K562 (cell line): ENCODE results near the gene BCL2L1. TPM values are rescaled to one million over a fixed set of nuclear protein-coding genes. Genes with fewer than 3 reads are reported as not detected.

ENCODE experiments used
- ATAC-seq: fragments of 200-7000 bp; cut with Tn5 transposase; 3 replicates; pipeline ENCODE4 v1.9.1; 2020; ENCODE audit warnings: moderate library complexity
- BruUV-seq: library from RNA; stranded (reverse); fragments of 400-500 nt; replicated peaks from 2 replicates; lab custom pipeline; 2021; lab: Mats Ljungman, UMichigan
- CTCF ChIA-PET: fragments of 300-600 bp; formaldehyde crosslinking; extraction: SDS; loops from one replicate; lab custom pipeline; 2021; ENCODE audit warnings: low intra/inter-chr PET ratio; lab: Yijun Ruan, JAX
- POLR2A ChIA-PET: fragments of 300-600, 350-650 bp; sonication (Branson Sonifier 250); formaldehyde crosslinking; extraction: SDS; loops from one replicate; lab custom pipeline; 2021; ENCODE audit warnings: antibody characterized with exemption, inconsistent platforms; lab: Yijun Ruan, JAX
- DNase-seq, 4 experiments: peaks; one replicate each; pipeline versions ENCODE4 v3.0.0 to v3.0.0-alpha.2; 2011 to 2018; ENCODE audit warnings: low spot score in 3 of 4, mixed read lengths in 3 of 4; ENCODE audit errors: extremely low read depth in 1 of 4
- FAIRE-seq: peaks from 2 replicates; lab custom pipeline; 2011; peaks lifted over from hg19 to GRCh38; lab: Jason Lieb, UNC
- H2AFZ ChIP-seq: 2 replicates; pipeline ENCODE4 v1.6.0; 2011; ENCODE audit warnings: low read depth, low read length, control low read depth, inconsistent platforms
- H3K27ac ChIP-seq: fragments of 200-600 bp; 3 replicates; pipeline ENCODE4 v1.8.0; 2011; ENCODE audit warnings: low read depth, mild to moderate bottlenecking, control low read depth, inconsistent platforms, low read length, moderate library complexity, mixed read lengths; ENCODE audit errors: extremely low read depth
- H3K27me3 ChIP-seq, 2 experiments: fragments of 300-600 bp in 1 of 2; 2 replicates in 1 of 2; 3 replicates in 1 of 2; pipeline versions ENCODE4 v1.6.0 to v1.8.0; 2011; ENCODE audit warnings: inconsistent platforms in 2 of 2, low read length in 2 of 2, mild to moderate bottlenecking in 1 of 2, mixed read lengths in 1 of 2, moderate library complexity in 1 of 2; ENCODE audit not compliant: control insufficient read depth in 2 of 2, insufficient read depth in 2 of 2
- H3K36me3 ChIP-seq: fragments of 300-600 bp; 3 replicates; pipeline ENCODE4 v1.8.0; 2011; ENCODE audit warnings: mild to moderate bottlenecking, low read length, inconsistent platforms; ENCODE audit not compliant: control insufficient read depth, insufficient read depth
- H3K4me1 ChIP-seq, 2 experiments: fragments of 200-600 bp in 1 of 2; replicated peaks in 1 of 2; 2 replicates in 1 of 2; 3 replicates in 1 of 2; pipeline versions ENCODE4 v1.5.1 to v1.8.0; 2011; ENCODE audit warnings: inconsistent platforms in 2 of 2, low read length in 2 of 2, mild to moderate bottlenecking in 1 of 2, mixed read lengths in 1 of 2, moderate library complexity in 1 of 2; ENCODE audit not compliant: control insufficient read depth in 2 of 2, insufficient read depth in 2 of 2
- H3K4me2 ChIP-seq: 2 replicates; pipeline ENCODE4 v1.6.1; 2011; ENCODE audit warnings: low read length, control low read depth, inconsistent platforms, mixed read lengths; ENCODE audit not compliant: insufficient read depth
- H3K4me3 ChIP-seq: fragments of 200-600 bp; sonication (generic), shearing (Covaris generic); 2 replicates; pipeline ENCODE4 v1.5.1; 2016; ENCODE audit warnings: control low read depth, inconsistent platforms
- H3K79me2 ChIP-seq: fragments of 200-600 bp; 3 replicates; pipeline ENCODE4 v1.8.0; 2011; ENCODE audit warnings: low read length, inconsistent platforms; ENCODE audit not compliant: control insufficient read depth, insufficient read depth
- H3K9ac ChIP-seq, 2 experiments: 2 replicates each; pipeline versions ENCODE4 v1.6.0 to v1.6.1; 2011; ENCODE audit warnings: low read depth in 2 of 2, low read length in 2 of 2, control low read depth in 1 of 2, inconsistent platforms in 1 of 2, mild to moderate bottlenecking in 1 of 2, mixed read lengths in 1 of 2; ENCODE audit not compliant: insufficient read depth in 1 of 2
- H3K9me1 ChIP-seq: one replicate; pipeline ENCODE4 v1.6.0; 2011; ENCODE audit warnings: inconsistent platforms, mild to moderate bottlenecking, low read length, moderate library complexity; ENCODE audit not compliant: control insufficient read depth, insufficient read depth
- H3K9me3 ChIP-seq: replicated peaks from 2 replicates; pipeline ENCODE4 v1.5.1; 2011; ENCODE audit warnings: low read depth, low read length, inconsistent platforms; ENCODE audit not compliant: control insufficient read depth, insufficient read depth
- H4K20me1 ChIP-seq: replicated peaks from 2 replicates; pipeline ENCODE4 v1.6.1; 2011; ENCODE audit warnings: low read length, inconsistent platforms, mixed read lengths; ENCODE audit not compliant: control insufficient read depth, insufficient read depth
- CBX5 ChIP-seq: IDR thresholded peaks from 2 replicates; pipeline ENCODE4 v1.6.1; 2014; ENCODE audit warnings: low read depth, borderline replicate concordance
- ETV6 ChIP-seq, 3 experiments: fragments of 150-350 bp in 1 of 3; sonication (generic) in 1 of 3; formaldehyde crosslinking in 1 of 3; IDR thresholded peaks; 2 replicates each; pipeline versions ENCODE4 v1.6.1 to v1.8.0; 2014 to 2022; ENCODE audit warnings: borderline replicate concordance in 2 of 3, low read depth in 2 of 3, antibody characterized with exemption in 1 of 3, low read length in 1 of 3, mild to moderate bottlenecking in 1 of 3, missing genetic modification reagents in 1 of 3
- FOXM1 ChIP-seq, 2 experiments: fragments of 450-650 bp in 1 of 2; sonication (generic) in 1 of 2; formaldehyde crosslinking in 1 of 2; IDR thresholded peaks; 2 replicates each; pipeline versions ENCODE4 v1.6.1 to v1.9.0; 2017 to 2022; ENCODE audit warnings: low read depth in 2 of 2, mild to moderate bottlenecking in 2 of 2, missing genetic modification reagents in 1 of 2, moderate library complexity in 1 of 2
- ZKSCAN3 ChIP-seq: fragments of 250-450 bp; sonication (Bioruptor Pico); IDR thresholded peaks from 2 replicates; pipeline ENCODE4 v1.4.0; 2020
- ZNF239 ChIP-seq: fragments of 250-450 bp; sonication (Bioruptor Pico); IDR thresholded peaks from 2 replicates; pipeline ENCODE4 v1.4.0; 2020; ENCODE audit warnings: mild to moderate bottlenecking
- ZNF57 ChIP-seq: fragments of 450-650 bp; formaldehyde crosslinking; IDR thresholded peaks from 2 replicates; pipeline ENCODE4 v1.4.0; 2020; ENCODE audit warnings: mild to moderate bottlenecking, moderate library complexity
- ZNF589 ChIP-seq: fragments of 200-800 bp; sonication (Bioruptor generic); IDR thresholded peaks from 2 replicates; pipeline ENCODE4 v1.6.1; 2016; ENCODE audit warnings: low read depth, missing genetic modification characterization, missing compliant biosample characterization
- WGBS: fragments of 100-300 bp; shearing (Covaris generic); methylation state at CpG from one replicate; pipeline ENCODE4 v1.1.6; 2016; ENCODE audit warnings: low coverage, mixed read lengths; ENCODE audit not compliant: insufficient coverage; ENCODE audit errors: missing lambda C conversion rate; 5-methylcytosine and 5-hydroxymethylcytosine counted together
- in situ Hi-C: fragments of 300-500 bp; cut with MboI; formaldehyde crosslinking; loops from 4 replicates; pipeline ENCODE4 v1.15.0; 2018; ENCODE audit warnings: inconsistent platforms, mixed read lengths
- intact Hi-C: fragments of 100-400 bp; cut with micrococcal nuclease; formaldehyde crosslinking; loops from 2 replicates; pipeline ENCODE4 v1.14.2; 2022
- polyA plus RNA-seq, 8 experiments: library from polyadenylated mRNA; depleted of rRNA in 4 of 8; stranded (reverse) in 5 of 8; unstranded in 3 of 8; fragments of >200 nt; fragmentation: Nextera tagmentation in 2 of 8; fragmentation: Illumina TruSeq in 1 of 8; extraction: Ambion mirVana in 2 of 8; extraction: Trizol in 1 of 8; gene quantifications; 2 replicates each; pipeline versions ENCODE4 v1.2.1 to v1.2.3, GENCODE V29; 2011 to 2014; ENCODE audit warnings: inconsistent platforms in 1 of 8, missing spikeins in 1 of 8
- total RNA-seq, 7 experiments: library from RNA; depleted of rRNA in 6 of 7; stranded (reverse); fragments of >200 nt in 6 of 7; fragmentation: Illumina TruSeq in 2 of 7; extraction: Trizol in 2 of 7; gene quantifications; 2 replicates each; pipeline versions ENCODE4 v1.2.1 to v1.2.3, GENCODE V29; 2011 to 2021; ENCODE audit warnings: low replicate concordance in 1 of 7
- TF ChIP-seq, protein P1 (sequence below), 2 experiments: fragments of 450-650 bp in 1 of 2; sonication (generic) in 1 of 2; formaldehyde crosslinking in 1 of 2; IDR thresholded peaks; 2 replicates each; pipeline versions ENCODE4 v1.7.1 to v1.9.0; 2016 to 2022; ENCODE audit warnings: inconsistent platforms in 1 of 2, mild to moderate bottlenecking in 1 of 2, missing genetic modification reagents in 1 of 2

BCL2L1 gene
- total and polyA plus RNA-seq, 9 of the 15 experiments (the other 6 are each of a cell fraction or from before 2014, with no cell fraction given) = 3.3 to 182 (median 120) TPM

DNA sequence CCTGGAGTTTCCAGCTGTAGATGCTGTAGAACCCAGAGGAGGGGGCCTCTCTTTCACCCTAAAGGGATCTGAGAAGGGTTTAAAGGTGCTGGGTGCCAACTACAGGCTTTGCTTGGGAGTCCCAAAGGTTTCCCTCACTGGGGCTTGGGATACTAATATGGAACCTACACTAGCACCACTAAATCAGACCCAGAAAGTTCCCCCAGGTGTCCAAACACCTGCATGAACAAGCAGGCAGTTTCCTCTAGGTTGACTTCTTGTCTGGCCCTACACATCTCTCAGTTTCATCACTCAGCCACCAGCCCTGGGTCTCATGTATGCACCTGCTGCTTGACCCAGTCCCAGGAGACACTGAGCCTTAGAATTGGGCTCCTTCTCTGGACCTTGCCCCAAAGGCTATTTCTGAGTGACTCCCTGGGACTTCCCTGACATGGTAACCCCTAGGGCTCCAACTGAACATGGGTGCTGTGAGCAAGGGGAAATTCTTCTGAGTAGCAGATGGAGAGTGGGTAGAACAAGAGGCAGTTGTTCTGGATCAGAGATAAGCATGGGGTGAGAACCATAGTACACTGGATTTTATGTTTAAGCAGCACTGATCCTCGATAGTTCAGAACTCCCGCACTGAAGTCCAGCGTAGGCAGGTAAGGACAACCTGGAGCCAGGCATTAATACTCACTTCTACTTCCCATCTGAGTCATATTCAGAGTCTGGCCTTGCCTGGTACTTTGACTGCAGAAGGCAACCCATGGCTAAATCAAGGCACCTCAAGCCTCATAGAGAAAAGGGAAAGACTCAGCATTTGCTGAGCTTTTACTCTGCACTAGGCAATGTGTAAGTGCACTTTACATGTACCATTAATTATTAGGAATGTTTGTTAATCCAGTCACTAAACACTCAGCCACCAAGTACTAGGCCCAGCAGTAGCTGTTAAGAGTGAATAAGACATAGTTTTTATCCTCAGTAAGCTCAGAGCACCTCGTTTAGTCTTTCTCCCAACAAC, 16.8 kb downstream of the BCL2L1 start:
- Histone ChIP-seq H3K4me1 (peaks cover 41 to 59% of the 10 kb centered on the region in 2 experiments), H3K27me3 (no peaks in the 10 kb centered on the region), H3K36me3 (peaks cover 76% of the 10 kb centered on the region), H4K20me1 (peaks cover 15% of the 10 kb centered on the region), H3K9ac (peak overlapping the region; percentile 49 to 55; a peak in 3 of 4 replicates), H2AFZ (no peak overlapping the region), H3K4me3 (no peak overlapping the region), H3K27ac (peak overlapping the region; percentile 76), H3K4me2 (peak overlapping the region; percentile 59), H3K9me1 (peaks cover 3% of the 10 kb centered on the region), H3K79me2 (peaks cover 95% of the 10 kb centered on the region), H3K9me3 (no peaks in the 10 kb centered on the region; the same call in 1 of the 2 replicates)
- peak; percentile 7; the same call in 2 of the 3 replicates for ATAC-seq
- no peak for DNase-seq
- CTCF ChIA-PET = no interaction called here
- BruUV-seq = no TSS peak
- POLR2A ChIA-PET = interaction anchor here (0.6 to 2.0 kb wide), 13 partner anchors 7 to 504 kb away, joined by 3 to 9 read pairs (median 3); partner anchors contain the start of gene ID1
- in situ Hi-C loops (no loop called here), intact Hi-C loops (loop anchor here (1.0 to 2.0 kb wide), 2 partner anchors 15 to 44 kb away; no protein-coding TSS in a partner anchor)
- FAIRE-seq = peak; percentile 66
- 29% methylated on average over 4 of the region's 4 CpGs for WGBS
- TF ChIP-seq FOXM1 (IDR thresholded peaks at IDR 0.05; ENCODE audit: low read depth) = no peak
- no peak for TF ChIP-seq FOXM1 (CRISPR knock-in tag; IDR thresholded peaks at IDR 0.05; ENCODE audit: low read depth)
- no peak for TF ChIP-seq ZNF239 (CRISPR knock-in tag)
- no peak for TF ChIP-seq CBX5
- TF ChIP-seq ETV6 (IDR thresholded peaks at IDR 0.05; ENCODE audit: borderline replicate concordance in 1 of 2, low read depth in 2 of 2, low read length in 1 of 2) = no peak
- TF ChIP-seq ETV6 (CRISPR knock-in tag; IDR thresholded peaks at IDR 0.05; ENCODE audit: borderline replicate concordance) = no peak
- TF ChIP-seq, protein P1, sequence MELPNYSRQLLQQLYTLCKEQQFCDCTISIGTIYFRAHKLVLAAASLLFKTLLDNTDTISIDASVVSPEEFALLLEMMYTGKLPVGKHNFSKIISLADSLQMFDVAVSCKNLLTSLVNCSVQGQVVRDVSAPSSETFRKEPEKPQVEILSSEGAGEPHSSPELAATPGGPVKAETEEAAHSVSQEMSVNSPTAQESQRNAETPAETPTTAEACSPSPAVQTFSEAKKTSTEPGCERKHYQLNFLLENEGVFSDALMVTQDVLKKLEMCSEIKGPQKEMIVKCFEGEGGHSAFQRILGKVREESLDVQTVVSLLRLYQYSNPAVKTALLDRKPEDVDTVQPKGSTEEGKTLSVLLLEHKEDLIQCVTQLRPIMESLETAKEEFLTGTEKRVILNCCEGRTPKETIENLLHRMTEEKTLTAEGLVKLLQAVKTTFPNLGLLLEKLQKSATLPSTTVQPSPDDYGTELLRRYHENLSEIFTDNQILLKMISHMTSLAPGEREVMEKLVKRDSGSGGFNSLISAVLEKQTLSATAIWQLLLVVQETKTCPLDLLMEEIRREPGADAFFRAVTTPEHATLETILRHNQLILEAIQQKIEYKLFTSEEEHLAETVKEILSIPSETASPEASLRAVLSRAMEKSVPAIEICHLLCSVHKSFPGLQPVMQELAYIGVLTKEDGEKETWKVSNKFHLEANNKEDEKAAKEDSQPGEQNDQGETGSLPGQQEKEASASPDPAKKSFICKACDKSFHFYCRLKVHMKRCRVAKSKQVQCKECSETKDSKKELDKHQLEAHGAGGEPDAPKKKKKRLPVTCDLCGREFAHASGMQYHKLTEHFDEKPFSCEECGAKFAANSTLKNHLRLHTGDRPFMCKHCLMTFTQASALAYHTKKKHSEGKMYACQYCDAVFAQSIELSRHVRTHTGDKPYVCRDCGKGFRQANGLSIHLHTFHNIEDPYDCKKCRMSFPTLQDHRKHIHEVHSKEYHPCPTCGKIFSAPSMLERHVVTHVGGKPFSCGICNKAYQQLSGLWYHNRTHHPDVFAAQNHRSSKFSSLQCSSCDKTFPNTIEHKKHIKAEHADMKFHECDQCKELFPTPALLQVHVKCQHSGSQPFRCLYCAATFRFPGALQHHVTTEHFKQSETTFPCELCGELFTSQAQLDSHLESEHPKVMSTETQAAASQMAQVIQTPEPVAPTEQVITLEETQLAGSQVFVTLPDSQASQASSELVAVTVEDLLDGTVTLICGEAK (IDR thresholded peaks at IDR 0.05) = peak; percentile 32; the same call in 1 of the 2 replicates
- TF ChIP-seq, protein P1 (CRISPR knock-in tag; IDR thresholded peaks at IDR 0.05) = no peak
- no peak for TF ChIP-seq ZKSCAN3 (CRISPR knock-in tag)
- no peak for TF ChIP-seq ZNF57
- TF ChIP-seq ZNF589 = no peak
